Stimulated activated CD4-positive, alpha-beta T cell treated with anti-CD3 and anti-CD28 coated beads, TNF-alpha, amount 100 ng/mL, for 48 hours (primary cell): ENCODE measurements around the gene SHC3.

Source experiments
- DNase-seq, 3 donors: peaks; one replicate each; pipeline ENCODE4 v3.0.0-alpha.2; 2020; ENCODE audit warnings: low read depth in 3 of 3

The SHC3 gene

GRCh38 chr9:89186960-89187359 is 8.3 kb upstream of the SHC3 start:
- DNase-seq = no peak

- no peak for DNase-seq
Measured at GRCh38 chr9:89185980-89186379, 7.4 kb upstream of the SHC3 start.

- DNase-seq = no peak
Measured at GRCh38 chr9:89183146-89183545, 4.5 kb upstream of the SHC3 start.

GRCh38 chr9:89182369-89182768 is 3.8 kb upstream of the SHC3 start:
- DNase-seq = no peak

- peak; percentile 36 to 60 (median 48) for DNase-seq
Measured at GRCh38 chr9:89179895-89180734, 1.5 kb upstream of the SHC3 start.

GRCh38 chr9:89179540-89179894 is 899 bp upstream of the SHC3 start:
- DNase-seq = no peak

GRCh38 chr9:89178830-89179539 is 367 bp upstream of the SHC3 start:
- DNase-seq = no peak

GRCh38 chr9:89177012-89177943 is 1.3 kb downstream of the SHC3 start:
- DNase-seq = no peak

GRCh38 chr9:89175828-89176261 is 2.8 kb downstream of the SHC3 start:
- no peak for DNase-seq

- no peak for DNase-seq
Measured at GRCh38 chr9:89174291-89174690, 4.3 kb downstream of the SHC3 start.

- DNase-seq = no peak
Measured at GRCh38 chr9:89173072-89173471, 5.5 kb downstream of the SHC3 start.

GRCh38 chr9:89172398-89172797 is 6.2 kb downstream of the SHC3 start:
- DNase-seq = no peak

- DNase-seq = no peak
Measured at GRCh38 chr9:89171693-89172092, 6.9 kb downstream of the SHC3 start.

- no peak for DNase-seq
Measured at GRCh38 chr9:89171231-89171630, 7.4 kb downstream of the SHC3 start.

- DNase-seq = no peak
Measured at GRCh38 chr9:89168901-89169813, 9.5 kb downstream of the SHC3 start.

GRCh38 chr9:89167788-89168187 is 10.8 kb downstream of the SHC3 start:
- DNase-seq = no peak

- no peak for DNase-seq
Measured at GRCh38 chr9:89166852-89167251, 11.8 kb downstream of the SHC3 start.

GRCh38 chr9:89165880-89166279 is 12.7 kb downstream of the SHC3 start:
- no peak for DNase-seq

GRCh38 chr9:89165341-89165740 is 13.3 kb downstream of the SHC3 start:
- no peak for DNase-seq

- DNase-seq = no peak
Measured at GRCh38 chr9:89161221-89161620, 17.4 kb downstream of the SHC3 start.

- no peak for DNase-seq
Measured at GRCh38 chr9:89160806-89161205, 17.8 kb downstream of the SHC3 start.
